DOHH2 (cell line): ENCODE results near the gene STAM.

Experiments used
- H3F3A ChIP-seq: fragments of 200-600 bp; sonication (generic), shearing (Covaris generic); 2 replicates; pipeline ENCODE4 v1.6.0; 2016; ENCODE audit warnings: antibody characterized with exemption, mild to moderate bottlenecking; ENCODE audit not compliant: control insufficient read depth, insufficient read depth
- H3K27ac ChIP-seq: fragments of 200-600 bp; sonication (generic); 2 replicates; pipeline ENCODE4 v1.5.1; 2014; ENCODE audit warnings: low read depth, mild to moderate bottlenecking, low read length, moderate library complexity
- H3K27me3 ChIP-seq: fragments of 200-600 bp; sonication (generic); 2 replicates; pipeline ENCODE4 v1.6.1; 2014; ENCODE audit warnings: mild to moderate bottlenecking, low read length, mixed read lengths; ENCODE audit not compliant: control insufficient read depth
- H3K36me3 ChIP-seq: fragments of 200-600 bp; sonication (generic); 2 replicates; pipeline ENCODE4 v1.6.1; 2014; ENCODE audit warnings: mild to moderate bottlenecking, low read length, moderate library complexity, mixed read lengths; ENCODE audit not compliant: control insufficient read depth
- H3K4me1 ChIP-seq: fragments of 200-600 bp; sonication (generic); 2 replicates; pipeline ENCODE4 v1.6.1; 2014; ENCODE audit warnings: mild to moderate bottlenecking, low read length, mixed read lengths; ENCODE audit not compliant: control insufficient read depth
- H3K4me2 ChIP-seq: fragments of 200-600 bp; sonication (generic); 2 replicates; pipeline ENCODE4 v1.6.0; 2014; ENCODE audit warnings: mild to moderate bottlenecking, low read length, moderate library complexity
- H3K4me3 ChIP-seq: fragments of 200-600 bp; sonication (generic); 2 replicates; pipeline ENCODE4 v1.5.1; 2014; ENCODE audit warnings: mild to moderate bottlenecking, low read length, mixed read lengths
- H3K79me2 ChIP-seq: fragments of 200-600 bp; sonication (generic); 2 replicates; pipeline ENCODE4 v1.6.1; 2014; ENCODE audit warnings: mild to moderate bottlenecking, low read length, mixed read lengths; ENCODE audit not compliant: control insufficient read depth
- H3K9me2 ChIP-seq: fragments of 200-600 bp; sonication (generic); replicated peaks from 2 replicates; pipeline ENCODE4 v1.6.1; 2014; ENCODE audit warnings: mild to moderate bottlenecking, low read length, mixed read lengths; ENCODE audit not compliant: control insufficient read depth
- H3K9me3 ChIP-seq: fragments of 200-600 bp; sonication (generic); 2 replicates; pipeline ENCODE4 v1.6.1; 2014; ENCODE audit warnings: antibody characterized with exemption, low read length, mixed read lengths; ENCODE audit not compliant: control insufficient read depth, insufficient read depth
- H4K20me1 ChIP-seq: fragments of 200-600 bp; sonication (generic); 2 replicates; pipeline ENCODE4 v1.6.0; 2014; ENCODE audit warnings: low read depth, mild to moderate bottlenecking, antibody characterized with exemption, low read length, moderate library complexity; ENCODE audit not compliant: control insufficient read depth, insufficient read depth
- EZH2phosphoT487 ChIP-seq: fragments of 200-600 bp; sonication (generic); IDR thresholded peaks from 2 replicates; pipeline ENCODE4 v1.6.1; 2017; ENCODE audit warnings: borderline replicate concordance, mild to moderate bottlenecking, antibody characterized with exemption, low read length, moderate library complexity, mixed read lengths
- TF ChIP-seq, protein P1 (sequence below): fragments of 200-600 bp; sonication (generic); IDR thresholded peaks from one replicate; pipeline ENCODE4 v1.5.1; 2014; ENCODE audit warnings: antibody characterized with exemption, mild to moderate bottlenecking, low read depth, low read length; ENCODE audit not compliant: poor library complexity, severe bottlenecking

Gene STAM

DNA sequence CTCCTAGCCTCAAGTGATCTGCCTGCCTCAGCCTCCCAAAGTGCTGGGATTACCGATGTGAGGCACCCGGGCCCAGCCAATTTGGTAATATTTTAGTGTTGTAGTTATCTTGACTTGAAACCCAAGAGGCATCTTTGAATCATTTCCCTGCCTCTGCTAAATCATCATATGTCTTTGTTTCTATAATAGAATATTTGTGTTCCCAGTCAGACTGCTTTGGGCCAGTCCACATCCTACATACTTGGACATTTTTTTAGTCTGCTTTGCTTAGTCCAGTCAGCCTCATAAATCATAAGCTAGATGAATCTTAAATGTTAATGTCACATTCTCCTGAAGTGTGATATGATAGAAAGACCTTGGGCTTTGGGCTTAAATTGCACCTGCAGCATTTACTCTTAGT lies 5.9 kb downstream of the STAM start:
- TF ChIP-seq, protein P1, sequence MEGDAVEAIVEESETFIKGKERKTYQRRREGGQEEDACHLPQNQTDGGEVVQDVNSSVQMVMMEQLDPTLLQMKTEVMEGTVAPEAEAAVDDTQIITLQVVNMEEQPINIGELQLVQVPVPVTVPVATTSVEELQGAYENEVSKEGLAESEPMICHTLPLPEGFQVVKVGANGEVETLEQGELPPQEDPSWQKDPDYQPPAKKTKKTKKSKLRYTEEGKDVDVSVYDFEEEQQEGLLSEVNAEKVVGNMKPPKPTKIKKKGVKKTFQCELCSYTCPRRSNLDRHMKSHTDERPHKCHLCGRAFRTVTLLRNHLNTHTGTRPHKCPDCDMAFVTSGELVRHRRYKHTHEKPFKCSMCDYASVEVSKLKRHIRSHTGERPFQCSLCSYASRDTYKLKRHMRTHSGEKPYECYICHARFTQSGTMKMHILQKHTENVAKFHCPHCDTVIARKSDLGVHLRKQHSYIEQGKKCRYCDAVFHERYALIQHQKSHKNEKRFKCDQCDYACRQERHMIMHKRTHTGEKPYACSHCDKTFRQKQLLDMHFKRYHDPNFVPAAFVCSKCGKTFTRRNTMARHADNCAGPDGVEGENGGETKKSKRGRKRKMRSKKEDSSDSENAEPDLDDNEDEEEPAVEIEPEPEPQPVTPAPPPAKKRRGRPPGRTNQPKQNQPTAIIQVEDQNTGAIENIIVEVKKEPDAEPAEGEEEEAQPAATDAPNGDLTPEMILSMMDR = no peak
- TF ChIP-seq EZH2phosphoT487 = no peak
- Histone ChIP-seq H3K27ac (no peak overlapping the region), H3K4me1 (peaks cover 12% of the 10 kb centered on the region), H3K36me3 (peaks cover 22% of the 10 kb centered on the region), H3F3A (no peaks in the 10 kb centered on the region), H3K79me2 (peaks cover 96% of the 10 kb centered on the region), H3K27me3 (no peaks in the 10 kb centered on the region), H3K9me2 (no peaks in the 10 kb centered on the region), H3K9me3 (no peaks in the 10 kb centered on the region; the same call in 1 of the 2 replicates), H3K4me3 (no peak overlapping the region), H3K4me2 (no peak overlapping the region), H4K20me1 (no peaks in the 10 kb centered on the region)

DNA sequence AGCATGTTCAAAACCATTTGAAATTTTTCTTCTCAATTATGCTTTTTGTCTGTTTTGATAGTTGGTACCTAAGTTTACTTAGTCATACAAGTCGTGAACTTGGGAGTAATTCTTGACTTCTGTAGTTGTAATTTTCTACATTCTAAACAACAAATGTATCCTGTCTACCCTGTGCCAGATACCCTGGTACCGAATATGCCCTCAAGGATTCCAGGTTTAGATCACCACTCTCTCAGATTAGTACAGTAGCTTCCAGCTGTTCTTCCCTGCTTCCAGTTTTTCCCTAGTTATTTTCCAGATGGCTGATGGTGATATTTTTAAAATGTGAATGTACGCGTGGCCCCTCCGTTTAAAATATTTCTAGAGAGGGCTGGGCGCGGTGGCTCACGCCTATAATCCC lies 6.5 kb downstream of the STAM start:
- Histone ChIP-seq H3K9me2 (no peaks in the 10 kb centered on the region), H3K36me3 (peaks cover 22% of the 10 kb centered on the region), H3K4me1 (peaks cover 8% of the 10 kb centered on the region), H3K79me2 (peaks cover 96% of the 10 kb centered on the region), H3K27ac (no peak overlapping the region), H3K9me3 (no peaks in the 10 kb centered on the region; the same call in 1 of the 2 replicates), H3K4me2 (no peak overlapping the region), H3K4me3 (no peak overlapping the region), H3F3A (no peaks in the 10 kb centered on the region), H3K27me3 (no peaks in the 10 kb centered on the region), H4K20me1 (no peaks in the 10 kb centered on the region)
- TF ChIP-seq, protein P1 = no peak
- TF ChIP-seq EZH2phosphoT487 = no peak

DNA sequence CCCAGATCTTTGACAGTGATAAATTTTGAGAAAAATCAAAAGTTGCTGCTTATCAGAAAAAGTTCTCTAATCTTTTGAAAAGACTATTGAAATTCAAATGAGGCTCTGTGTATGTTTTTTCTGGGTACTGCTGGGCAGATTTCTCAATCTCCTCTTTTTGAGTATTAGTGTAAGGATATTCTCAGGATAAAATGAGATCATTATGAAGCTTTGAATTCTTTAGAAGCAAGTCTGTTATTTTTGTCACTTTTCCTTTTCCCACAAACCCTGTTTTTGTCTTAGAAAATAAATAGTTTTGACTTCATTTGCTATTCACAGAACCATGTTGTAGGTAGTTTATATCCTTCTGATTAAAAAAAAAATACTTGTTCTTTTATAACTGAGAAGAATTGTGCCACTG lies 7.9 kb downstream of the STAM start:
- no peak for TF ChIP-seq EZH2phosphoT487
- TF ChIP-seq, protein P1 = no peak
- Histone ChIP-seq H3K4me2 (no peak overlapping the region), H3K9me2 (no peaks in the 10 kb centered on the region), H3K4me3 (no peak overlapping the region), H3K27ac (no peak overlapping the region), H3K79me2 (peaks cover 96% of the 10 kb centered on the region), H3K4me1 (no peaks in the 10 kb centered on the region; the same call in 1 of the 2 replicates), H3K9me3 (no peaks in the 10 kb centered on the region; the same call in 1 of the 2 replicates), H3K36me3 (peaks cover 22% of the 10 kb centered on the region), H3K27me3 (no peaks in the 10 kb centered on the region), H3F3A (no peaks in the 10 kb centered on the region), H4K20me1 (no peaks in the 10 kb centered on the region)

DNA sequence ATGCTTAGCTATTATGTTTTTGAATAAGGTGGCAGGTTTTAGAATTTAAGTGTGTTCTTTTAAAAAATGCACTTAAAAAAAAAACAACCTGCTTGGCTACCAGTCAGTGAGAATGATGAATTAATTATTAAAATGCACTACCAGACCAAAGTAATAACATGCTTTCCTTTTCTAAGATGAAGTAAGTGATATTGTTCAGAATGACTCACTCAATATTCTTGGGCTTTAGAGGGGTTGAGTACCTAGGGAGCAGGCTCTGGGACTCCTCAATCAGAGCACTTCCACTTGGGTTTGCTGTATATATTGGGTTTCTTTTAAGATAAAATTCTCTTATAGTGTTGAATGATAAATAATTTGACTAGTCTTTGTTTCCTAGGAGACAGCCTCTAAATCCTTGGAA lies 8.6 kb downstream of the STAM start:
- peaks cover 22% of the 10 kb centered on the region for H3K36me3 ChIP-seq
- H3K79me2 ChIP-seq = peaks cover 96% of the 10 kb centered on the region
- H4K20me1 ChIP-seq = no peaks in the 10 kb centered on the region
- no peaks in the 10 kb centered on the region for H3F3A ChIP-seq
- H3K27me3 ChIP-seq = no peaks in the 10 kb centered on the region
- no peak overlapping the region for H3K4me2 ChIP-seq
- H3K27ac ChIP-seq = no peak overlapping the region
- no peaks in the 10 kb centered on the region for H3K9me2 ChIP-seq
- H3K9me3 ChIP-seq = no peaks in the 10 kb centered on the region; the same call in 1 of the 2 replicates
- TF ChIP-seq EZH2phosphoT487 = no peak
- TF ChIP-seq, protein P1 = no peak
- H3K4me1 ChIP-seq = no peaks in the 10 kb centered on the region; the same call in 1 of the 2 replicates
- no peak overlapping the region for H3K4me3 ChIP-seq
